ENCODE data around the gene SETMAR. TPM values are rescaled to one million over a fixed set of nuclear protein-coding genes. Genes with fewer than 3 reads are reported as not detected.

SETMAR gene
- total and polyA plus RNA-seq, 2 of the 4 experiments (the other 2 are of a cell fraction), result 12.7 to 18.1 TPM

DNA sequence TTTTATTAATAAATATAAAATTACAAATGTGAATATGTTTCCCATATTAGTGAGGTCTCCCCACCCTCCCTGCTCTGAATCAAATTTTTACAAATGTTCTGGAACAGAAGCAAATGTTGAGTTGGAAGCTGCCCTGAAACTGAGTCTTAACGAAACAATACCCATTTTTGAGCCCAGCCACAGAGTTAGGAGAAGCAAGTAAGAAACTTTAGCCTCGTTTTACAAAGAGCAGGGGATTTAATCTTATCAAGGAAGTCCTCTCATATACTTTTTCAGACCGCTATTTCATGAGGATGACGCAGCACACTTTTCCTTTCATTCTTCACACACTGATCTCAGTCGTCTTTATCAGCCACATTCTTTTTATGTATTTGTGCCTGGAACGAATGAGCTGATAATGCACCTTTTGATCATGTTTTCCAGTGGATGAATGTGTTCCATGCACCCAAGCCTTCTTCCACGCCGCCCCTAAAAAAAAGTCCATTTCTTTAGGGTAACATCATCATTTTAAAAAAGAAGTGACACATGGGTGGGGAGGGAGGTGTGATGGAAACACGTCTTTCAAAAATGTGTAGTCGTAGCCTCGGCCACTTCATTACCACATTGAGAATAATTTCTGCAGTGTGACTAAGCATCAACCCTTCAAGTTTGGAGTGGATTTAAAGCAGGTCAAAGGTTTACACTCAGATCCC lies 48.1 kb downstream of the SETMAR start:
- no peak for TF ChIP-seq CHD1 (IDR thresholded peaks at IDR 0.05; ENCODE audit: low read depth, low read length)
- peak; percentile 14; the same call in 1 of the 2 replicates for TF ChIP-seq NFE2L2 (IDR thresholded peaks at IDR 0.05; ENCODE audit: low read depth, low read length)
- TF ChIP-seq SMC3 (IDR thresholded peaks at IDR 0.05; ENCODE audit: low read depth, low read length), result no peak
- no peak for TF ChIP-seq CTCF (conservative IDR thresholded peaks at IDR 0.05; ENCODE audit: low read depth, low read length)
- intact Hi-C loops (cut with micrococcal nuclease), result loop anchor here (1.0 to 10.0 kb wide), 4 partner anchors 143 to 703 kb away; no protein-coding TSS in a partner anchor
- Histone ChIP-seq H3K79me1 (ENCODE audit: low read depth in 1 of 2, low read length in 2 of 2) (no peaks in the 10 kb centered on the region), H3K9ac (ENCODE audit: low read depth, low read length) (peak overlapping the region; percentile 44; the same call in 1 of the 2 replicates), H4K20me1 (ENCODE audit: insufficient read depth, low read length) (no peaks in the 10 kb centered on the region), H3K14ac (replicated peaks; ENCODE audit: low read depth, low read length) (no peak overlapping the region), H3K9me1 (ENCODE audit: insufficient read depth, low read length) (no peaks in the 10 kb centered on the region), H2BK15ac (ENCODE audit: low read depth, low read length) (no peak overlapping the region), H3K4me3 (ENCODE audit: insufficient read depth, low read depth, low read length) (peak overlapping the region; percentile 37; the same call in 1 of the 2 replicates), H4K91ac (ENCODE audit: insufficient read depth, low read depth, low read length) (no peak overlapping the region), H3K27me3 (ENCODE audit: control insufficient read depth, insufficient read depth, low read length) (no peaks in the 10 kb centered on the region), H2AFZ (replicated peaks; ENCODE audit: low read length, poor library complexity) (no peak overlapping the region), H4K8ac (ENCODE audit: low read depth in 2 of 2, low read length in 2 of 2) (0 out of 4 replicates have a peak overlapping the region, but pooled peaks of 1 of the 2 experiments have one; percentile 30), H3K23ac (ENCODE audit: low read depth, low read length) (no peak overlapping the region; the same call in 1 of the 2 replicates), H2AK9ac (replicated peaks; ENCODE audit: low read depth, low read length, poor library complexity) (no peak overlapping the region), H3K4me2 (ENCODE audit: low read depth, low read length) (peak overlapping the region; percentile 41), H3K4ac (ENCODE audit: low read depth, low read length) (no peak overlapping the region), H4K5ac (ENCODE audit: low read depth, low read length) (peak overlapping the region; percentile 75), H2BK5ac (ENCODE audit: low read depth, low read length, poor library complexity, severe bottlenecking) (no peak overlapping the region), H3K9me3 (ENCODE audit: control insufficient read depth, insufficient read depth, low read length) (no peaks in the 10 kb centered on the region), H3K4me1 (ENCODE audit: control insufficient read depth, insufficient read depth, low read length) (no peaks in the 10 kb centered on the region), H3K56ac (ENCODE audit: extremely low read depth, insufficient read depth, low read length) (0 out of 2 replicates have a peak overlapping the region, but pooled peaks have one; percentile 7), H2BK20ac (ENCODE audit: low read depth, low read length) (no peak overlapping the region), H3K18ac (ENCODE audit: low read depth, low read length) (peak overlapping the region; percentile 83), H3K27ac (ENCODE audit: insufficient read depth, low read length) (no peak overlapping the region), H3K36me3 (ENCODE audit: control insufficient read depth, insufficient read depth, low read length) (no peaks in the 10 kb centered on the region), H2BK120ac (ENCODE audit: low read depth, low read length) (0 out of 2 replicates have a peak overlapping the region, but pooled peaks have one; percentile 10), H2AK5ac (ENCODE audit: low read depth, low read length) (no peak overlapping the region)
- 17% methylated on average over 1 of the region's 11 CpGs; no CpG with 5 or more reads in 1 of the 2 experiments for WGBS, 2 experiments (ENCODE audit: extremely low coverage in 2 of 2, insufficient read length in 1 of 2)
- ATAC-seq (ENCODE audit: low read depth) (peak; percentile 74), DNase-seq (peak; percentile 36)
- ChIA-PET CTCF (interaction anchor here (0.6 to 2.0 kb wide), 32 partner anchors 10 to 1988 kb away, joined by 3 to 19 read pairs (median 4); partner anchors contain the start of gene ITPR1), POLR2A (ENCODE audit: unreplicated experiment) (no interaction called here)
- in situ Hi-C loops (cut with MboI; ENCODE audit: low sequenced_read_pairs), result no loop called here
- no TSS peak for BruUV-seq (replicated peaks)
- dilution Hi-C loops (cut with HindIII; ENCODE audit: low sequenced_read_pairs, unreplicated experiment), result no loop called here

Measured in IMR-90 (cell line).